HEK293 (cell line): ENCODE results near the gene KDM3B.

Experiments used
- CTCF ChIA-PET: fragments of 350-600 bp; formaldehyde crosslinking; extraction: SDS; loops from one replicate; lab custom pipeline; 2021; ENCODE audit warnings: antibody characterized with exemption; lab: Yijun Ruan, JAX
- POLR2A ChIA-PET: fragments of 300-600 bp; formaldehyde crosslinking; extraction: SDS; loops from one replicate; lab custom pipeline; 2020; ENCODE audit warnings: antibody characterized with exemption, inconsistent platforms; lab: Yijun Ruan, JAX
- H3K27ac ChIP-seq: fragments of 200-500 bp; sonication (Bioruptor generic); 2 replicates; pipeline ENCODE4 v1.5.1; 2014; ENCODE audit warnings: low read depth, low read length, control low read depth, inconsistent platforms; ENCODE audit errors: extremely low read depth
- H3K36me3 ChIP-seq, 2 experiments: fragments of 200-500 bp in 1 of 2; sonication (Bioruptor generic) in 1 of 2; 1 replicate in 1 of 2; 2 replicates in 1 of 2; pipeline ENCODE4 v1.5.1; 2014 to 2017; ENCODE audit warnings: inconsistent platforms in 2 of 2, low read length in 2 of 2; ENCODE audit not compliant: control insufficient read depth in 2 of 2, insufficient read depth in 1 of 2
- H3K4me1 ChIP-seq: fragments of 200-500 bp; sonication (Bioruptor generic); 2 replicates; pipeline ENCODE4 v1.5.1; 2014; ENCODE audit warnings: mild to moderate bottlenecking, low read length, inconsistent platforms; ENCODE audit not compliant: control insufficient read depth, insufficient read depth
- H3K4me3 ChIP-seq: 2 replicates; pipeline ENCODE4 v1.5.1; 2011; ENCODE audit warnings: low read depth, mild to moderate bottlenecking, control low read depth, low read length, moderate library complexity
- H3K9me3 ChIP-seq: fragments of 200-500 bp; sonication (Bioruptor generic); 2 replicates; pipeline ENCODE4 v1.5.1; 2014; ENCODE audit warnings: low read depth, low read length, inconsistent platforms; ENCODE audit not compliant: control insufficient read depth, insufficient read depth
- BCL11B ChIP-seq: fragments of 450-650 bp; formaldehyde crosslinking; IDR thresholded peaks from 2 replicates; pipeline ENCODE4 v1.5.1; 2016; ENCODE audit warnings: low read depth, missing biosample characterization, missing genetic modification characterization
- GLI2 ChIP-seq: fragments of 450-650 bp; formaldehyde crosslinking; IDR thresholded peaks from 2 replicates; pipeline ENCODE4; 2017; ENCODE audit warnings: missing biosample characterization, missing genetic modification characterization, low read depth, borderline replicate concordance
- YY1 ChIP-seq: fragments of 450-650 bp; formaldehyde crosslinking; IDR thresholded peaks from 2 replicates; pipeline ENCODE4 v1.5.1; 2018; ENCODE audit warnings: missing biosample characterization, missing genetic modification characterization
- YY2 ChIP-seq: fragments of 450-650 bp; formaldehyde crosslinking; IDR thresholded peaks from 2 replicates; pipeline ENCODE4 v1.5.1; 2016; ENCODE audit warnings: missing biosample characterization, missing genetic modification characterization
- ZBTB1 ChIP-seq: fragments of 450-650 bp; formaldehyde crosslinking; IDR thresholded peaks from 2 replicates; pipeline ENCODE4 v1.5.1; 2016; ENCODE audit warnings: missing biosample characterization, missing genetic modification characterization
- ZEB2 ChIP-seq: fragments of 450-650 bp; formaldehyde crosslinking; IDR thresholded peaks from 2 replicates; pipeline ENCODE4 v1.5.1; 2016; ENCODE audit warnings: missing biosample characterization, missing genetic modification characterization
- ZFP37 ChIP-seq: fragments of 450-650 bp; formaldehyde crosslinking; IDR thresholded peaks from 2 replicates; pipeline ENCODE4 v1.5.1; 2016; ENCODE audit warnings: missing biosample characterization, missing genetic modification characterization
- ZNF112 ChIP-seq: fragments of 450-650 bp; formaldehyde crosslinking; IDR thresholded peaks from 2 replicates; pipeline ENCODE4 v1.5.0; 2017; ENCODE audit warnings: missing biosample characterization, missing genetic modification characterization
- ZNF121 ChIP-seq: fragments of 450-650 bp; formaldehyde crosslinking; IDR thresholded peaks from 2 replicates; pipeline ENCODE4 v1.5.1; 2016; ENCODE audit warnings: missing biosample characterization, missing genetic modification characterization
- ZNF132 ChIP-seq: fragments of 450-650 bp; formaldehyde crosslinking; IDR thresholded peaks from 2 replicates; pipeline ENCODE4 v1.5.1; 2017; ENCODE audit warnings: missing biosample characterization, missing genetic modification characterization, borderline replicate concordance
- ZNF146 ChIP-seq: fragments of 450-650 bp; formaldehyde crosslinking; IDR thresholded peaks from 2 replicates; pipeline ENCODE4 v1.5.1; 2016; ENCODE audit warnings: missing biosample characterization, missing genetic modification characterization
- ZNF223 ChIP-seq: fragments of 450-650 bp; formaldehyde crosslinking; IDR thresholded peaks from 2 replicates; pipeline ENCODE4 v1.5.1; 2016; ENCODE audit warnings: missing biosample characterization, missing genetic modification characterization
- ZNF23 ChIP-seq: fragments of 450-650 bp; formaldehyde crosslinking; IDR thresholded peaks from 2 replicates; pipeline ENCODE4 v1.5.1; 2016; ENCODE audit warnings: missing biosample characterization, missing genetic modification characterization, borderline replicate concordance
- ZNF362 ChIP-seq: fragments of 450-650 bp; formaldehyde crosslinking; IDR thresholded peaks from 2 replicates; pipeline ENCODE4 v1.5.1; 2016; ENCODE audit warnings: missing biosample characterization, missing genetic modification characterization
- ZNF366 ChIP-seq: fragments of 450-650 bp; formaldehyde crosslinking; conservative IDR thresholded peaks from 2 replicates; pipeline ENCODE4 v1.5.1; 2016; ENCODE audit warnings: missing biosample characterization, missing genetic modification characterization
- ZNF394 ChIP-seq: fragments of 450-650 bp; formaldehyde crosslinking; IDR thresholded peaks from 2 replicates; pipeline ENCODE4 v1.5.1; 2016; ENCODE audit warnings: missing biosample characterization, missing genetic modification characterization, mild to moderate bottlenecking, moderate library complexity, borderline replicate concordance
- ZNF521 ChIP-seq: fragments of 450-650 bp; formaldehyde crosslinking; IDR thresholded peaks from 2 replicates; pipeline ENCODE4 v1.5.1; 2017; ENCODE audit warnings: missing biosample characterization, mild to moderate bottlenecking, missing genetic modification characterization
- ZNF555 ChIP-seq: fragments of 450-650 bp; formaldehyde crosslinking; conservative IDR thresholded peaks from 2 replicates; pipeline ENCODE4 v1.5.1; 2017; ENCODE audit warnings: missing biosample characterization, mild to moderate bottlenecking, missing genetic modification characterization, inconsistent platforms
- ZNF558 ChIP-seq: fragments of 450-650 bp; formaldehyde crosslinking; IDR thresholded peaks from 2 replicates; pipeline ENCODE4 v1.5.1; 2016; ENCODE audit warnings: missing biosample characterization, missing genetic modification characterization
- ZNF658 ChIP-seq: fragments of 450-650 bp; formaldehyde crosslinking; IDR thresholded peaks from 2 replicates; pipeline ENCODE4; 2016; ENCODE audit warnings: missing biosample characterization, missing genetic modification characterization
- ZNF701 ChIP-seq: fragments of 450-650 bp; formaldehyde crosslinking; IDR thresholded peaks from 2 replicates; pipeline ENCODE4 v1.5.1; 2016; ENCODE audit warnings: missing biosample characterization, missing genetic modification characterization
- ZNF704 ChIP-seq: fragments of 450-650 bp; formaldehyde crosslinking; IDR thresholded peaks from 2 replicates; pipeline ENCODE4 v1.5.1; 2016; ENCODE audit warnings: missing biosample characterization, missing genetic modification characterization
- ZNF707 ChIP-seq: fragments of 450-650 bp; formaldehyde crosslinking; IDR thresholded peaks from 2 replicates; pipeline ENCODE4 v1.5.1; 2016; ENCODE audit warnings: missing biosample characterization, missing genetic modification characterization
- ZNF785 ChIP-seq: fragments of 450-650 bp; formaldehyde crosslinking; IDR thresholded peaks from 2 replicates; pipeline ENCODE4 v1.5.1; 2016; ENCODE audit warnings: missing biosample characterization, missing genetic modification characterization

Gene KDM3B

GRCh38 chr5:138339464-138339863 lies 13.0 kb upstream of the KDM3B start:
- POLR2A ChIA-PET: interaction anchor here (0.6 to 3.7 kb wide), 8 partner anchors 8 to 161 kb away, joined by 3 to 114 read pairs (median 6); partner anchors contain the start of genes CDC23, CDC25C, KDM3B and KIF20A
- H3K36me3 ChIP-seq: peaks cover 26 to 49% of the 10 kb centered on the region in 2 experiments
- peaks cover 8% of the 10 kb centered on the region for H3K4me1 ChIP-seq
- H3K9me3 ChIP-seq: no peaks in the 10 kb centered on the region
- peak overlapping the region; percentile 83 for H3K4me3 ChIP-seq
- H3K27ac ChIP-seq: 0 out of 2 replicates have a peak overlapping the region, but pooled peaks have one; percentile 98
- CTCF ChIA-PET: interaction anchor here (2.2 to 17.0 kb wide), 2 partner anchors 13 to 117 kb away, joined by 8 to 273 read pairs; partner anchors contain the start of gene KDM3B
- TF ChIP-seq ZFP37 (tag by site-specific recombination) (no peak), ZNF132 (tag by site-specific recombination) (no peak), ZNF555 (no peak), ZNF362 (tag by site-specific recombination) (no peak), YY1 (tag by site-specific recombination) (no peak), YY2 (no peak), ZEB2 (no peak), ZNF521 (tag by site-specific recombination) (no peak), ZNF23 (no peak), ZNF558 (no peak), ZNF223 (tag by site-specific recombination) (no peak), ZNF366 (tag by site-specific recombination) (no peak), ZBTB1 (tag by site-specific recombination) (no peak), ZNF704 (no peak), ZNF112 (no peak), ZNF701 (tag by site-specific recombination) (no peak), ZNF707 (tag by site-specific recombination) (no peak), GLI2 (tag by site-specific recombination) (no peak), ZNF394 (tag by site-specific recombination) (no peak)

- ChIA-PET POLR2A (interaction anchor here (0.6 to 3.7 kb wide), 6 partner anchors 8 to 161 kb away, joined by 4 to 114 read pairs (median 6); partner anchors contain the start of genes CDC23, CDC25C, KDM3B and KIF20A), CTCF (interaction anchor here (1.7 to 17.0 kb wide), 3 partner anchors 12 to 117 kb away, joined by 5 to 273 read pairs (median 8); partner anchors contain the start of gene KDM3B)
- Histone ChIP-seq H3K4me3 (no peak overlapping the region; the same call in 1 of the 2 replicates), H3K4me1 (peaks cover 8% of the 10 kb centered on the region), H3K9me3 (no peaks in the 10 kb centered on the region), H3K36me3 (peaks cover 26 to 54% of the 10 kb centered on the region in 2 experiments), H3K27ac (no peak overlapping the region)
- TF ChIP-seq YY2 (no peak), ZNF146 (tag by site-specific recombination) (no peak), ZNF785 (no peak), ZNF121 (tag by site-specific recombination) (no peak), ZNF658 (tag by site-specific recombination) (no peak), BCL11B (tag by site-specific recombination) (no peak)
Observed at GRCh38 chr5:138340008-138340407, 12.5 kb upstream of the KDM3B start.
